Measurements from ENCODE around the gene PHF14.

The PHF14 gene

GRCh38 chr7:11120068-11120664 is 146.5 kb downstream of the PHF14 start:
- no peak for DNase-seq

- DNase-seq: no peak
These were observed 147.1 kb downstream of the PHF14 start for GRCh38 chr7:11120675-11121220.

- no peak for DNase-seq
These were observed 151.3 kb downstream of the PHF14 start for GRCh38 chr7:11124856-11125559.

- DNase-seq: no peak
These were observed 153.6 kb downstream of the PHF14 start for GRCh38 chr7:11127114-11127785.

- no peak for DNase-seq
These were observed 154.3 kb downstream of the PHF14 start for GRCh38 chr7:11127988-11128387.

- DNase-seq: no peak
These were observed 154.8 kb downstream of the PHF14 start for GRCh38 chr7:11128498-11128897.

GRCh38 chr7:11130012-11130411 is 156.3 kb downstream of the PHF14 start:
- DNase-seq: no peak

- no peak for DNase-seq
These were observed 156.9 kb downstream of the PHF14 start for GRCh38 chr7:11130601-11131000.

GRCh38 chr7:11133436-11133959 is 159.8 kb downstream of the PHF14 start:
- no peak for DNase-seq

- no peak for DNase-seq
These were observed 161.9 kb downstream of the PHF14 start for GRCh38 chr7:11135573-11135972.

GRCh38 chr7:11141541-11141940 is 167.9 kb downstream of the PHF14 start:
- no peak for DNase-seq

GRCh38 chr7:11153694-11154093 is 180.0 kb downstream of the PHF14 start:
- DNase-seq: no peak

GRCh38 chr7:11155883-11156282 is 182.2 kb downstream of the PHF14 start:
- DNase-seq: no peak

GRCh38 chr7:11161499-11161898 is 187.8 kb downstream of the PHF14 start:
- no peak for DNase-seq

GRCh38 chr7:11163220-11163619 is 189.5 kb downstream of the PHF14 start:
- no peak for DNase-seq

- DNase-seq: no peak
These were observed 192.4 kb downstream of the PHF14 start for GRCh38 chr7:11166051-11166450.

GRCh38 chr7:11168650-11169170 is 195.0 kb downstream of the PHF14 start:
- no peak for DNase-seq

- DNase-seq: no peak
These were observed 196.5 kb downstream of the PHF14 start for GRCh38 chr7:11170175-11170574.

- no peak for DNase-seq
These were observed 197.3 kb downstream of the PHF14 start for GRCh38 chr7:11170863-11171568.

- DNase-seq: no peak
These were observed 198.0 kb downstream of the PHF14 start for GRCh38 chr7:11171569-11172192.

- DNase-seq: no peak
These were observed 199.2 kb downstream of the PHF14 start for GRCh38 chr7:11172835-11173234.

- no peak for DNase-seq
These were observed 201.7 kb downstream of the PHF14 start for GRCh38 chr7:11175371-11175770.

Data from CD4-positive, alpha-beta T cell treated with Interleukin-12 subunit alpha and Interleukin-12 subunit beta, for 1 hour (primary cell).